ENCODE measurements around the gene PHC2. TPM values are rescaled to one million over a fixed set of nuclear protein-coding genes. Genes with fewer than 3 reads are reported as not detected.

The PHC2 gene
- total RNA-seq, 2 donors from 2014 or later, result 60.6 to 74.8 TPM

DNA sequence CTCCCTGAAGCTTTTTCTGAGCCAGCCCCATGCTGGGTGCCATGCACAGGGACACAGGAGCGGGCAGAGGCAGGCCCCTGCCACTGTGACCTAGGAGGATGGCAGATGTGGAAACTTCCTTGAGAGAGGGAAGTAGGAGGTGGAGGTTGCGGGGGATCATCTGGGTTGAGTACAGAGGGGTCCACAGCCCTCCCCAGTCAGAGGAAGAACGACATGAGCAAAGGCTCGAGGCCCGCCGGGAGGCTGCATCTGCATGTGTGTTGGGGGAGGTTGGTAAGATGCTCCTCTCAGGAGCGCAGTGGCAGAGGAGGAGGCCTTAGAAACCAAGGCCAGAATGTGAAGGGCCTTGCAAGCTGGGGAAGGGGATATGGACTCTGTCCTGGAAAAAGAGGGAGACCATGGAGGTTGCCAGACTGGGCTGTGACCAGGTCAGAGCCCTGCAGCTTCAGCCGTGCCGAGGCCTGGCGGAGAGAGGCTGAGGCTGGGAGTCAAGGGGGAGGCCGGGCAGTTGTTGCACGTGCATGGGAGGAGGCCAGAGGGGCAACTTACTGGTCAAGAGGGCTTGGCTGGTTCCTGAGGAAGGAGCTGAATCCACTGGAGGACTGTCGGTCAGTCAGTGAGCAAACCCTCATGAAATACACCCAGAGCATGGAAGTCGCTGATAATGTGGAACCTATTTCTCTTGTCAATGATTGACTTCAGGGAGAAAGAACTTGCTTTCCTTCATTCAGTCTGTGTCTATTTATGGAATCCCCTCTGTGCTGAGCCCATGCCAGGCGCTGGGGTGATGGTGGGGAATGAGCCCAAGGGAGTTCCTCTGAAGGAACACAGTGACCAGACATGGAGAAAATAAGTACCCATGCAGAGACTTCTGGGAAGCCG, 141.7 kb downstream of the PHC2 start:
- no peak overlapping the region for H3K4me3 ChIP-seq
- TF ChIP-seq, protein P1, sequence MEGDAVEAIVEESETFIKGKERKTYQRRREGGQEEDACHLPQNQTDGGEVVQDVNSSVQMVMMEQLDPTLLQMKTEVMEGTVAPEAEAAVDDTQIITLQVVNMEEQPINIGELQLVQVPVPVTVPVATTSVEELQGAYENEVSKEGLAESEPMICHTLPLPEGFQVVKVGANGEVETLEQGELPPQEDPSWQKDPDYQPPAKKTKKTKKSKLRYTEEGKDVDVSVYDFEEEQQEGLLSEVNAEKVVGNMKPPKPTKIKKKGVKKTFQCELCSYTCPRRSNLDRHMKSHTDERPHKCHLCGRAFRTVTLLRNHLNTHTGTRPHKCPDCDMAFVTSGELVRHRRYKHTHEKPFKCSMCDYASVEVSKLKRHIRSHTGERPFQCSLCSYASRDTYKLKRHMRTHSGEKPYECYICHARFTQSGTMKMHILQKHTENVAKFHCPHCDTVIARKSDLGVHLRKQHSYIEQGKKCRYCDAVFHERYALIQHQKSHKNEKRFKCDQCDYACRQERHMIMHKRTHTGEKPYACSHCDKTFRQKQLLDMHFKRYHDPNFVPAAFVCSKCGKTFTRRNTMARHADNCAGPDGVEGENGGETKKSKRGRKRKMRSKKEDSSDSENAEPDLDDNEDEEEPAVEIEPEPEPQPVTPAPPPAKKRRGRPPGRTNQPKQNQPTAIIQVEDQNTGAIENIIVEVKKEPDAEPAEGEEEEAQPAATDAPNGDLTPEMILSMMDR (IDR thresholded peaks at IDR 0.05), result no peak
- no peaks in the 10 kb centered on the region for H3K36me3 ChIP-seq
- H3K9me3 ChIP-seq, result no peaks in the 10 kb centered on the region
- intact Hi-C loops (cut with DNase I), result no loop called here
- no peak overlapping the region for H3K9ac ChIP-seq (ENCODE audit: low read depth in 2 of 2, low read length in 2 of 2)
- H3K27me3 ChIP-seq, result no peaks in the 10 kb centered on the region
- no peak overlapping the region for H3K27ac ChIP-seq
- no peak for DNase-seq
- no peaks in the 10 kb centered on the region for H3K4me1 ChIP-seq

DNA sequence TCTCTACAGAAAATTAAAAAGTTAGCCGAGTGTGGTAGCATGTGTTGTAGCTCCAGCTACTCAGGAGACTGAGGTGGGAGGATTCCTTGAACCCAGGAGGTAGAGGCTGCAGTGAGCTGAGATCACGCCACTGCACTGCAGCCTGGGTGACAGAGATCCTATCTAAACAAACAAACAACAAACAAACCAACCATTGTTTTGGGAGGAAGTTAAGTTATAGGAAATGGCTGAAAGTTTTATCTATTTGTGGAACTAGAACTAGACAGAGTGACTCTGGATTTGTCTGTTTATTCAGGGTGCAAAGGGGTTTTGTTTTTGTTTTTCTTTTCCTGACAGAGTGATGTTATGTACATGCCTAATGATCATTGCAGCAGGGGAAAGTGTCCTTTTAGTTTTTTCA, 143.6 kb downstream of the PHC2 start:
- intact Hi-C loops (cut with DNase I), result no loop called here
- Histone ChIP-seq H3K27me3 (no peaks in the 10 kb centered on the region), H3K4me1 (no peaks in the 10 kb centered on the region), H3K4me3 (no peak overlapping the region), H3K9me3 (no peaks in the 10 kb centered on the region), H3K9ac (ENCODE audit: low read depth in 2 of 2, low read length in 2 of 2) (no peak overlapping the region), H3K36me3 (no peaks in the 10 kb centered on the region), H3K27ac (no peak overlapping the region)
- DNase-seq, result no peak
- TF ChIP-seq, protein P1 (IDR thresholded peaks at IDR 0.05), result no peak

DNA sequence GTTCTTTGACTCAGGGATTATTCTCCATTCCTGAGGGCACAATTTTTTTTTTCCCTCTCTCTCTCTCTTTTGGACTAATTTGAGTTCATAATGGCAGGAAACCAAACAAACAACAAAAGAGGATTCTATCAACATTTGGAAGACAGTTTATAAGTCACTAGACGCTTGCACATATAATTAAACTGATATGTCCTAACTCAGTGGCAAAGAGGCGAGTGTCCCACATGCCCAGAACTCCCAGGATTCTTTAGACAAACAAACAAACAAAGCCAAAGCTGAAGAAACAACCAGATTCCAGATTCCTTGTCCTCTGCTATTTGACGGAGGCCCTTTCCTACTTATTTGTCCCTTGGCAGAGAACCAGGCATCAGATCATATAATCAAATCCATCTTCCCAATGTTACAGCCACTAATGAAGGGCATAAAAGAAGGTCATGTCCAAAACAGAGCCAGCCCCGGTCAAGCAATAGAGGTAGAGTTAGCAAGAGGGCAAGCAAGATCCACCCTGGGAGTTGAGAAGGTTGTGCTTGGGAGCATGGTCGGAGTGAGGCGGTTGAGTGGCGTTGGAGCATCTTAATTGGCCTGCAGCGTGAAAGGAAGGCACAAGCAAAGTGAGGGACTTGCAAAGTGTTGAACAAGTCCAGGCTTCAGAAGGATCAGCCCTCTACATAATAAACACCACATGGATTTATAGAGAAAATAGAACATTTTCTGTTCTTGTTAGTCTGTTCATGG, 144.3 kb downstream of the PHC2 start:
- TF ChIP-seq, protein P1 (IDR thresholded peaks at IDR 0.05), result no peak
- Histone ChIP-seq H3K9me3 (no peaks in the 10 kb centered on the region), H3K27ac (no peak overlapping the region), H3K36me3 (no peaks in the 10 kb centered on the region), H3K4me1 (no peaks in the 10 kb centered on the region), H3K9ac (ENCODE audit: low read depth in 2 of 2, low read length in 2 of 2) (no peak overlapping the region), H3K4me3 (no peak overlapping the region), H3K27me3 (no peaks in the 10 kb centered on the region)
- DNase-seq, result no peak
- intact Hi-C loops (cut with DNase I), result no loop called here

DNA sequence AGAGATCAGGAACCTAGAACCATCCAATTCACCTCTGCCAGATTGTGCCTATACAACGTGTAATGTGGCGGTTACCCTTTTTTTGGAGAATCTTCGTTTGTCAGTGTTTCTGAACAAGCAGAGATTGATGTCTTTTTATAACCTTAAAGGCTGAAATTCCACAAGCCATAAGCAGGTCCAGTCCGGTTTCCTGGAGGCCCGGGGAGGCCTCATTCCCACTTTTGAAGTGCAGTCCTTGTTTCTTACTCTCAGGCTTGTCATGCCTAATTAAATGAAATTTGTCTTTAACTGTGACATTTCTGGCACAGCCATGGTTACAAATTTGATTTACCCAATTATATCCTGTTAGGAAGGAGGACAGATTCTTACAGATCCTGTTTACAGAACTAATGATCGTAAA, 146.8 kb downstream of the PHC2 start:
- no peak overlapping the region for H3K9ac ChIP-seq (ENCODE audit: low read depth in 2 of 2, low read length in 2 of 2)
- no peaks in the 10 kb centered on the region for H3K4me1 ChIP-seq
- H3K27me3 ChIP-seq, result no peaks in the 10 kb centered on the region
- H3K4me3 ChIP-seq, result no peak overlapping the region
- intact Hi-C loops (cut with DNase I), result no loop called here
- no peak for DNase-seq
- no peaks in the 10 kb centered on the region for H3K36me3 ChIP-seq
- no peak overlapping the region for H3K27ac ChIP-seq
- TF ChIP-seq, protein P1 (IDR thresholded peaks at IDR 0.05), result no peak
- no peaks in the 10 kb centered on the region for H3K9me3 ChIP-seq

DNA sequence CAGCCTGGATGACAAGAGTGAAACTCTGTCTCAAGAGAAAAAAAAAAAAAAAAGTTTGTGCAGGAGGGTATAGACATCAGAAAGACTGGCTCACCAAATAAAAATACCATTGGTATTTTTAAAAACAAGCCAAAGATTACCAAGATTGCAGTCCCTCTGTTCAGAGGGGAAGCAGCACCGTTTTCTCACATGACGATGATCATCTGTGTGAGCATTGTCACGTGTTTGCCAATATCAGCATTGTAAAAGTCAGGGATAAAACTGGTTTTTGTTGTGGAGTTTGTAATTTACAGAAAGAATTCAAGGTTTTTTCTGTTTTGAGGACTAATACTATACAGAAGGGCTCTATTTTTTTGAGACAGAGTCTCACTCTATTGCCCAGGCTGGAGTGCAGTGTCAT, 148.1 kb downstream of the PHC2 start:
- Histone ChIP-seq H3K9me3 (no peaks in the 10 kb centered on the region), H3K36me3 (no peaks in the 10 kb centered on the region), H3K27me3 (no peaks in the 10 kb centered on the region), H3K9ac (ENCODE audit: low read depth in 2 of 2, low read length in 2 of 2) (no peak overlapping the region), H3K4me1 (no peaks in the 10 kb centered on the region), H3K27ac (no peak overlapping the region), H3K4me3 (no peak overlapping the region)
- no peak for DNase-seq
- TF ChIP-seq, protein P1 (IDR thresholded peaks at IDR 0.05), result no peak
- intact Hi-C loops (cut with DNase I), result no loop called here

Measured in colonic mucosa (tissue), 4 donors.